HG02943 (cell line): ENCODE measurements around the gene LOXL1.

ENCODE experiments used
- ATAC-seq: cut with Tn5 transposase; IDR thresholded peaks from one replicate; pipeline ENCODE4 v1.9.1; 2021; ENCODE audit warnings: mild to moderate bottlenecking, low read depth, moderate library complexity; ENCODE audit not compliant: unreplicated experiment

The LOXL1 gene

GRCh38 chr15:73899197-73900094 lies 26.8 kb upstream of the LOXL1 start:
- no peak for ATAC-seq

GRCh38 chr15:73900095-73900712 lies 26.1 kb upstream of the LOXL1 start:
- ATAC-seq = no peak

DNA sequence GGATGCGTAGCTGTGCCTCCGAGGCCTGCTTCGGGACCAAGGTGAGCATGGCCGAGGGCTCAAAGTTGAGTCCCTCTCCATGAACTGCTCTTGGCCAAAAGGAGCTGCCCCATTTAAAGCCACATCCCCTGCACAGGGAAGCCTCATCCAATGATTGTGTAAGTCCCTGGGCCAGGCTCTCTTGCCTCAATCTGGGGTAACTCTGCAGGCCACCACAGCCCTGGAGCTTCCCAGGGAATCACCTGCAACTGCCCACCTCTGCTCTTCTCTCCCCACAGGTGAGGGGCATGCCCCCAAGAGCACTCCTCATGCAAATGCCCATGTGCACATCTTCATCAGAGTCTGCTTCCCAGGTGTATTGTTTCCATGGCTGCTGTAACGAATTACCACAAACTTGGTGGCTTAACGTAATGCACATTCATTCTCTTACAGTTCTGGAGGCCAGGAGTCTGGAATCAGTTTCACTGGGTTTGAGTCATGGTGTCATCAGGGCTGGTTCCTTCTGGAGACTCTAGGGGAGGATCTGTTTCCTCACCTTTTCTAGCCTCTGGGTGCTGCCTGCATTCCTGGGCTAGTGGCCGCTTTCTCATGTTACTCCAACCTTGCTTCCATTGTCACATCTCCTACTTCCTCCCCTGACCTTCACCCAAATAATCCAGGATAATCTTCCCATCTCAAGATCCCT lies 25.0 kb upstream of the LOXL1 start:
- no peak for ATAC-seq

DNA sequence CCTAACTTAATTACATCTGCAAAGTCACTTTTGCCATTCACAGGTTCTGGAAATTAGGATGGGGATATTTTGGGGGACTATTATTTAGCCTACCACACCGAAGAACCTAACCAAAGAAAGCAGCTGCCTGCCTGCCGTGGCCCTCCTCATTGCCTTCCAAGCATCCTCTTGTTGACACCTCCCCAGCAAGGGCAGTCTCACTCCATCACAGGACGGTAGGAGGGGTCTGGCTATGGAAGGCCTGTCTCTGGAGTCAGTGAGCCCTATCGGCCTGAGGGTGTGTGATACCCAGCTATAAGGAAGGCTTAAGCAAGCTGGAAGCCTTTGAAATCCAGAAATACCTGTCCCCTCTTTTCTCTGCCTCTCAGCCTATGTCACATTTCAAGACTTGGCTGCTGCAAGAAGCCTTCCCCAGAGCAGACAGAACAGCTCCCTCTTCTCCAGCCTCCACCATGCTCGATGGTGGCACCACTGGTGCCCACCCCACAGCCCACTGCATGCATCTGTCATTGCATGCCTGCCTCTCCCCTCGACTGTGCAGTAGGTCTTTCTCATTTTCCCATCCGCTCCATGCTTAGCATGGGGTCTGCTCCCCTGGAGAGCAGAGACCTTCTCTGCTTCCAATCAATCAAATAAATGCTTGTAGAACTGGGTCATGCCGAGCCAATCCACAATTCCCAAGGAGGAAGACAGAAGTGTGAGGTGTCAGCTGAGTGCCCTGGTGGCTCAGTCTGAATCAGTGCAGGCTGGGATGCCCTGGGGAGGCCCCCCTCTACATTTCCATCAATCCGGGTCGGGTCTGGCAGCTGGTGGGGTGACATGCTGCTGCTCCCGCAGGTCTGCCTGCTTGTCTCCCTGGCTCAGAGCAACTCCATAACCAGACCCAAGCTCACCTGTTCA lies 23.9 kb upstream of the LOXL1 start:
- ATAC-seq = no peak

- ATAC-seq = no peak
Observed at GRCh38 chr15:73904026-73904815, 22.0 kb upstream of the LOXL1 start.

GRCh38 chr15:73905225-73905827 lies 20.9 kb upstream of the LOXL1 start:
- no peak for ATAC-seq

DNA sequence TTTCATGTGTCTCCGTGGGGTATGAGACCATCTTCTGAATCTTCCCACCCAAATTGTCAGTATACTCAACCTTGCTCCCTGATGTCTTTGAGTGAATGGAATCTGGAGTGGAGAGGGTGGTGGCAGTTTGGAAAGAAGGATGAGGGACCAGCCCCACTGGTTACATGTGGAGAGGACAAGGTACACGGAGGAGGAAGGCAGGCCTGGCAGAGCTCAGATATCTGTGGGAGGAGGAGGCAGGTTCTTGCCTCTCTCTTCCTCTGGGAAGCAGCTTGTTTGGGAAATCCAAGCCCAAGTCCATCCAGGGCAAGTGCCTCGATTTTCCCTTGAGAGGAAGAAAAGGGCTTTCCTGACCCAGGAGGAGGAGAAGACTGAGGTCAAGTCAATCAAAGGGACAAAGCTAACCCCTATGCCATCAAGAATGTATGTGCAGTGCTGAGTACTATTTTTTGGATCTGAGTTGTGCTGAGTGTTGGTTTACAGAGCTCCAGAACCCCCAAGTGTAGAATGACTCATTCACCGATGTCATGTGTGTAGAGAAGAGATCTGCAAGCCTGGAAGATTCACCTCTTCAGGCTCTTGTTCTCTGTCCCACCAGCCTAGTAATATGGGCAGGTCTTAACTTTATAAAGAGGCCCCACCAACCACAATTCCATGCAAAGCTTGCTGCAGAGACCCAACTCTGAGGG lies 19.8 kb upstream of the LOXL1 start:
- ATAC-seq = no peak

DNA sequence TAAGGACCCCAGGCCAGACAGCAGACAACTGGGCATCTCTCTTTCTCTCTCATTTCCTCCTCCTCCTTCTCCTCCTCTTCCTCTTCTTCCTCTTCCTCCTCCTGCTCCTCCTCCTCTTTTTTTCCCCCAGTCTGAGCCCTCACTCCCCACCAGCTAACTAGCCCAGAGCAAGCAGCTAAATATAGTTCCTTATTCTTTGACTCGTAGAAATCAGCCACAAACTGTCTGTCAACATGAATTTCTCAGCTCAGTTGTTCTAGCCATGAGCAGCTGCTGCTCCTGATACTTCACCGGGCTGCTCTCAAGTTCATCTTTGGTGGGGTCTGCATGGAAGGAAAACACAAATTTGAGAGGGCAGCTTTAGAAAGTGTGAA lies 19.2 kb upstream of the LOXL1 start:
- no peak for ATAC-seq

DNA sequence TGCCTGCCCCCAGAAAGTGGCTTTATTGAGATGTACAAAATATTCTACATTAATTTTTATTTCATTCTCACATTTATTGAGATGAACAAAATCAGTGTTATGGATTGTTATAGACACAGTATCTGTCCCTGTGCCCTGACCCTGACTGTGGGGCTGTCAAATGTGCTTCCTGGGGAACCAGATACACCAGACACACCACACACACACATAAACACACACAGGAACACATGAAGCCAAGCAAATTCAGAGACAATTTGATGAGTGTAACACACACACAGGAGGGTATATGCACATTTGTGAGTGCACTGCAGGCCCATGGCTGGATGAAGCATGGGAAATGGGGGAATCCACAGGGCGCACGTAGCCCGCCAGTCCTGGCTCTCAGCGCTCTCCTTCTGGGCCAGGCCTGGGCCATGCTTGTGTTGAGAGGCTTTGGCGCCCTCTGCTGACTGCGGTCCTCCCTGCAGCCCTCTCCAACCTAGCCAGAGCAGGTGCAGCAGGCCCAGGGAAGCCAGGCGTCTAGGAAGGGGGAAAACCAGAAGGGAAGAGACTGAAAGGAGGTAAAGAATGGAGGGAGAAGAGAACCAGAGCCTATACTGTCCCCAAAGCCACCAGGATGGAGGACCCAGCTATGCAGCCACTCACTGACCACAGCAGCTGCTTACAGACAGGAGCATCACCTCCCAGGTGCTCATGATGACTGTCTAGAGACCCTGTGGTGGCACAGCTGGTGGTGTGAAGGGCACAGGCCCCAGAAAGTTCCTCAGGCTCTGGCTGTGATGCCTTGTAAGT lies 18.0 kb upstream of the LOXL1 start:
- ATAC-seq = no peak

GRCh38 chr15:73908822-73909122 lies 17.5 kb upstream of the LOXL1 start:
- no peak for ATAC-seq

GRCh38 chr15:73909651-73910050 lies 16.6 kb upstream of the LOXL1 start:
- no peak for ATAC-seq

DNA sequence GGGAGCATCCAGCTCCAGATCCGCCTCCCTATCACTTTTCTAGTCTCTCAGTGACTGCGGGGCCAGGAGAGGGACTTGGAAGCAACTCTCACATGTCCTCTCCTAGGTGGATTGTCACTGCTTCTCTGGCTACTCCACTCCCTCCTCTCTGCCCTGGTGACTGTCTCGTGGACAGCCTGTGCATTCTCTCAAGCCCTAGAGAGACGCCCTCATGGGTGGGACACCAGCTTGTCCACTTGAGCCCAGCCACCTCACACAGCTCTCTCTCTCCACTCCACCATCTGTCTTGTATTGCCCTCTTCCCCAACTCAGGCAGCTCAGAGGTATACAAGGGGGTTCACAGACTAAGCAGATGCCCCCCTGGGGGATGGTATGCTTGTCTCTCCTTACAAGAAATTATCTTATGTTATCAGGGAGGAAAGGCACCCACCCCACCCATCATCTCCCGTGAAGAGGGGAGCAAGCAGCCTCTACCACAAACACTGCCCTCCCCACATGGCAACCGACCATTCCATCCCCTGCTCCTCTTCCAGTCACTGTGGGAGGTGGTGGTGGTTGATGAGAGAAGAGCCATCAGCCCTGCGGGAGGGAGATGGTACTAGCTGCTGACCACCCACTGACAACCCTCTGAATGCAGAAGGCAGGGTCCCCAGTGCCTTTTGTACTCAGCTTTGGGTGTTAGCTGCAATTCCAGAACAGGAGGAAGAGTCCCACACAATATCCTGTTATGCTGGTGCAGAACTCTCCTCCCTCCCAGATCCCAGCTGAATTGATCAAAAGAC lies 15.5 kb upstream of the LOXL1 start:
- no peak for ATAC-seq

DNA sequence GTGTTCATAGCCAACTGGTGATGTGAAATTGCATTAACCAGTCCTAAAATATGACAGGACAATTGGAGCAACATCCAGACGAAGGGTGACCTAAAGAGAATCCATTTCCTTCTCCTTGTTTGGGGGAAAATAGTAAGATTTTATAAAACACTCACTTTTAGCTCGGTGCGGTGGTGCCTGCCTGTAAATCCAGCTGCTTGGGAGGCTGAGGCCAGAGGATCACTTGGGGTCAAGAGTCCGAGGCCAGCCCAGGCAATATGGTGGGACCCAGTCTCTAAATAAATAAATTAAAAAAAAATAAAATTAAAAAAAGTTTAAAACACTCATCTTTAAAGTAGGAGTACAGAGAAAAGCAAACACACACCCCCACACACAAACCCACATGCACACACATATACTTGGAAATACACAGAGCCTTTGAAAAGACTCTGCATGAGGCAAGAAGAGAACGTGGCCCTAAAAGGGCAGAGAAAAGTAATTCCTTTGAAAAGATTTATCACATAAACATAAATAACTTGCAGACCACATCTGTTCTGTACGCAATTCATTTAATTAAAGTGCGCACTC lies 14.1 kb upstream of the LOXL1 start:
- ATAC-seq = no peak

DNA sequence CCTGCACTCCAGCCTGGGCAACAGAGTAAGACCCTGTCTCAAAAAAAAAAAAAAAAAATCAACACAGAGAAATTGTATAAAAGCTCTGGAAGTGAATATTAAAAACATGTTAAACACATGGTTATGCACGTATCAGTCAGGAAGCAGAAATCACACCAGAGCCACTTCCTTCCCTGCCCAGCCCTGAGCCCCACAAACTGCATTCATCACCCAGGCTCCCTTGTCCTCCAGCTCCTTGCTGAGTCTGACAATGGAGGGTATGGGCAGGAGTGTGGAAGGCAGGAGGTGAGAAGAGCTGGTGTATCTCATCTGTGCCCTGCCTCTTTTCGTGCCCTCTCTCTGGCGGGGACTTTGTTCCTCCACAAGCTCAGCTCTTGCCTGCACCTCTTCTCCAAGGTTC lies 12.1 kb upstream of the LOXL1 start:
- ATAC-seq = no peak

GRCh38 chr15:73915082-73915481 lies 11.2 kb upstream of the LOXL1 start:
- no peak for ATAC-seq

GRCh38 chr15:73918784-73919183 lies 7.5 kb upstream of the LOXL1 start:
- ATAC-seq = no peak

DNA sequence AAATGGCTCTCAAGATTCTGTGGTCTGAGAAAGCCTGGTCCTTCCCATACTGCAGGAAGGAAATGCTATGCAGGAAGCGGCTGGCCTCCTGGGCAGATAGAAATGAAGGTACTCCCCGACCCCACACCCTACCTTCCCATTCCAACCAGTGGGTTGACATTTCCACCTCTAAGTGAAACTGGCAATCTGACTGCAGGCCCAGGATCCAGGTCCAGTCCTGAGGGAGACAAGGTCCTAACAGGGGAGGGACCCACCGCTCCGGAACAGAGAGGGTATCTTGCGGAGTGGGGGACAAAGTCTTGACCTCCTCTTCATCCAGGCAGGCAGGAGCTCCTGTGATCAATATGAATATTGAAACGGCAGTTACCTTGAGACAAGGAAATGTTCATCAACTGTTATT lies 6.6 kb upstream of the LOXL1 start:
- no peak for ATAC-seq
